Measurements from ENCODE around the gene KRT7.
"Not testable (repeated sequence)": the region's sequence is repeated elsewhere in the genome, so short reads cannot be mapped to it uniquely, and the experiment has no call there.

Gene KRT7

DNA sequence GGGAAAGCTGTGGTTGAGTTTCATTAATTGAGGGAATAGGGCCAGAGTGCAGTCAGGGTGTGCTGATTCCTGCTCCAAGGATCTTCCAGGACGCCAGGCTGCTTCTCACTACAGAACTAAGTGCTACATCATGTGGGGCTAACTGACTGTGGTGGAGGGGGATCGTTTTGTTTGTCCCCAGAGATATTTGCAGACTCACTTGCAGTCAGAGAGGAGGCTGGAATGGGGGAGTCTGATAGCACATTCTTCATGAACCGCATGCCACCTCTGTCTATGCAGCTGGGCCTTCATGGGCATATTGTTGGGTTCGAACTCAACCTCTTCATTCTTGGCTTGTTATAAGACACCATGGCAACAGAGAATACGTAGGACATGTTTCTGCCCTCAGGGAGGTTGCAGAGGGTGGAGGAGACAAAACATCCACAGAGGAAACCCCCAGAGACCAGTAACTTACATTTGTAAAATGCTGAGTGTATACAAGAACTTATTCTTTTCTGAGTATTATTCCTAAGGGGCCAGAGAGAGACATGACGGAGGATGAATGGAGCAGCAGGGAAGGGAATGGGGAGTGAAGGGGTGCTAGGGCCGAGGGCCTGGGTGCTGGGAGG, 13.0 kb downstream of the KRT7 start:
- DNase-seq: no peak

DNA sequence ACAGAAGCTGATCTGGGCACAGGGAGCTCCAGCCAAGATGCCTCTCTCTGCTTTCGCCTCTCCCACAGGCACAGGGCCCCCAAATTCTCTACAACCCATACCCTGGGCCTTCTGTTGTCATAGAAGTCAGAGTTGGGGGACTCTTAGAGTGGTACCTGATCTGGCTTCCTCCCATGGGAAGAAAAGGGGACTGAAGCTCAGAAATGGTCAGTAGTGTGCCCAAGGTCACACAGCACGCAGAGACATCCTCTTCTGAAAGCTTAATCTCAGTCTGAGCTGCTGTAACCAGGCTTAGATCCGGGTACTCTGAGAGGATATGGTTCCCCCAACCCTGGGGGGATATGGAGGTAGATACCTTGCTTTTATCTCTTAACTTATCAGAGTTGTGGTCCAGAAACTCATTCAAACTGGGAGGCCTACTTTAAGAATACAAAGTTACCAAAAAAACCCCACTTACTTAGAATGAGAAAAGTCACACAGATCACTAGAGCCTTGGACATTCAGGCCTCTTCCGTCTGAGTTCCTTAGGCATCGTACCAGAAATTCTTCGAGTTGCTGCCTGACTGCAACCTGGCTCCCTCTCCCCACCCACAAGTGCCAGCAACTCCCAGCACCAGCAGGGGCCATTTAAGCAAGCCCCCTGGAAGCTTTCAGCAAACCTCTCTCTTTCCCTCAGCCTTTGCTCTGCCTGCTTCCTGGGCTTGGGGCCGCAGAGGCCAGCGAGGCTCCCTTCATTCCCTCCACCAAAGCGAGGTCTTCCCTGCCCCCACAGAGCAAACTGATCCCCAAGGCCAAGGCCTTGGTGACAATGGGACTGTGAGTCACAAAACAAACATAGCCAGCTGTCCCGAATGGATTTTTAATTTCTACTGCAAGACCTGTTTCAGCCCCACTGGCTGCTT, 13.9 kb downstream of the KRT7 start:
- DNase-seq: no peak

DNA sequence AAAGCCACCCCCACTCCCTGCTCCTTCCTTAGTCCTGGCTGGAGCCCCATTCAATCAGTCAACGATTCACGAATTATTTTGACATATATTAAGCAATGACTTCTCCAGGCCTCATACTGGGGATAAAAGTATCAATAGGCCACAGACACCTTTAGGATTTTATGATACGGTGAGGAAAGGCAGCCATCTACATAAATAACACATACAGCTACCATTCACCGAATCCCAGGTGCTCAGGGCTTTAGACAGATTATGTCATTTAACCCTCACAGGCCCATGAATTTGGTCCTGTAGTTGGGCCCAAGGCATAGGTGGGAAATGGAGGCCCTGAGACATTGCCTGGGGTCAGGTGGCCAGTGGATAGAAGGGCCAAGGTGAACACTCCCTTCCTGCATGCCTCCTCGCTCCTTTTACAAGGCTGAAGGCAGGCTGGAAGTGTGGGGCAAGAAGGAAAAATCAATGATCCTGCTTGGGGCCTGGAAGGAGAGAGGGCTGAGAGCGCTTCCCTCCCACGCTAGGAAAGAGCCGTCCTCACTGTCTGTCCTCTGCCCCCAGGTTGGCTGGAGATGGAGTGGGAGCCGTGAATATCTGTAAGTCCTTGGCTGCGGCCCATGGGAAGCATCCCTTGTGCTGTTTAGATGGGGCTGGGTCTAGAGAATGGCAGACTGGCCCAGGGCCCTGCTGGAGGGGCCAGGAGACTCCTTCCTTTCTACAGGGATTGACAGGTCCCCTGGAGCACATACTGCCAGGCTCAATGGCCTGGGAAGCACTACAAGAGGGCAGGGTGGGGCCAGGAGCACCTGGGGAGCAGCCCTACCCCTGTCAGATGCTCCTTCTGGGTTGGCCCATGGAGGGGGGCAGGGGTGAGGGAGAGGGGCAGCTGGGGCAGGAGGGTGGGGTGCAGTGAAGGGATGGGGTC, 14.8 kb downstream of the KRT7 start:
- no peak for DNase-seq

DNA sequence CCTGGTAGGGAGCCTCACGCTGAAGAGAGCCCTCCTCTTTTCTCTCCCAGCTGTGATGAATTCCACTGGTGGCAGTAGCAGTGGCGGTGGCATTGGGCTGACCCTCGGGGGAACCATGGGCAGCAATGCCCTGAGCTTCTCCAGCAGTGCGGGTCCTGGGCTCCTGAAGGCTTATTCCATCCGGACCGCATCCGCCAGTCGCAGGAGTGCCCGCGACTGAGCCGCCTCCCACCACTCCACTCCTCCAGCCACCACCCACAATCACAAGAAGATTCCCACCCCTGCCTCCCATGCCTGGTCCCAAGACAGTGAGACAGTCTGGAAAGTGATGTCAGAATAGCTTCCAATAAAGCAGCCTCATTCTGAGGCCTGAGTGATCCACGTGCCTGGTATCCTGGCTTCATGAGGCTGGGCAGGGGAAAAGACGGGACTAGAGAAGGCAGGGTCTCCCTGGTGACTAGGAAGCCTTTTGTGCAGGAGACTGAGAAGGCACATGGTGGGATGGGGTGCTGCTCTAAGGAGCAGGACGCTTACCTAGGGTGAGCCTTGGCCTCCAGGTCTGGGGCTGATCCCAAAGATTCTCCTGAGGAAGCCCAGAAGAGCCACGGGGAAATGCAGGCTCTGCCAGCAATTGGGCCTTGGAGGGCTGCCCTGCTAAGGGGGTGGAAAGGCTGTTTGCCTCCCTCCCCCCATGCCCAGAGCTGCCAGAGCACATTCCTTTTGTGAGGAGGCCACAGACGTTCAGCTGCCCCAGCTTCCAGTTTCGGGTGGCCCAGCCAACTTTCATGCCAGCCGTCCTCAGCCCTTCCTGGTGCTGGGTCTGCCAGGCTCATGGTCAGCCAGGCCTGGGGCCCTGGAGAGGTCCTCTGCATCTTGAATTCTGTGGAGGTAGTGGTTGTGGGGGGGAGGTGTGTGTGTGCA, 15.8 kb downstream of the KRT7 start:
- DNase-seq: no peak

DNA sequence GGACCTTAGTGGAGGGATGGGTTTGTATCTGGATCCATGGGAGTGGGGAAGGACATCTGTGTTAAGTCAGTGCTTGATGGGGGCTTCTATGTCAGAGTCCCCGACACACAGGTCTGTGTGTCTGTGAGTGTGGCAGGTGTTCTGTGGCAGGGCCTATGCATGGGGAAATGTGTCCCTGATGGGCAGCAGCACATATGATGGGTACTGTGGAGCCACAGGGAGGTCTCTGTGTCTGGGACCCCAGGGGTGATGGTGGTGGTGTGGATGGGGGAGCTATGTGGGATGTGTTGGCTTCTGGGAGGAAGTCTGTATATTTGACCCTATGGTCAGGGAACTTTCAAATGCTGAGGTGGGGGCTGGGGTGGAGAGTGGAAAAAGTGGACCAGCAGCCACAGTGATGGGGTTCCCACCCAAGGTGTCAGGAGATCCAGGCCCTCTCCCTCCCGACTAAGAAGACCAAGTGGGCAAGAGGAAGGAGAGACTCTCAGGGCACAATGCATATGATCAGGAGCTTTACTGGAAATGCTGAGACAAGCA, 16.5 kb downstream of the KRT7 start:
- DNase-seq: no peak

DNA sequence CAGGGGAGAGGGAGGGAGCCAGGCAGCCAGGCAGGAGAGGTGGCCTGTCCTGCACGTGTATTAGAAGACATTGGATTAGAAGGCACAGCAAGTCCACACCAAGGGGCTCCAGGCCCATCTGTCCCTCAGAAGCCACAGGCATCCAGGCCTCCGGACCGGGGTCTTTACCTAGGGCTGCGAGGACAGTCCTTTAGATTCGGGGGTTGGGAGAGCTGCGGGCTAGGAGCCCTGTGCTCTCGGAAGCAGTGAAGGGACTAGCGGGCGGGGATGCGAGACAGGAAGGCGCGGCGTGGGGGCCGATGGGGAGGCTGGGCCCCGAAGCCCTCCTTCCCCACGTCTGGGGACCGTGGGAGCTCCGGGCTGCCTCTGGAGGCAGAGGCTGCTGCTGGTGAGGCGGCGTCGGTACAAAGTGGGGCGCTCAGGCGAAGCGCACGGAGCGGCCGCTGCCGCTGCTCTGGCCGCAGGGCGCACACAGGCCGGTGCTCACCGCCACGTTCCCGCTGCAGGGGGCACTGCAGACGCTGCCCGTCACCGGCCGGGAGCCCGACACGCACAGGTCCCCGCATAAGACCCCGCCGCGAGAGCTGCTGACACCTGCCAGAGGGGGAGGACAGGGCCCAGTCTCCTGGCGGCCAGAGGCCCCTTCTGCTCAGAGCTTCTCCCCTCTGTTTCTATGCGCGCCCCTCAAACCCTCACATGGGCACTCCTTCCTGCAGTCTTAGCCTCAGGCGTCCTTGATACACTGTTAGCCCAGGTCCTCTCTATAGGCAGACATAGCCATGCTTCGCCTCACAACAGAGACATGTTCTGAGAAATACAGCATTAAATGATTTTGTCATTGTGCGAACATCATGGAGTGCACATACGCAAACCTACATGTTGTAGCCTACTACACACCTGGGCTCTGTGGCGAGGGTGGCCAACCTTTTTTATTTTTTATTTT, 17.3 kb downstream of the KRT7 start:
- no peak for DNase-seq

DNA sequence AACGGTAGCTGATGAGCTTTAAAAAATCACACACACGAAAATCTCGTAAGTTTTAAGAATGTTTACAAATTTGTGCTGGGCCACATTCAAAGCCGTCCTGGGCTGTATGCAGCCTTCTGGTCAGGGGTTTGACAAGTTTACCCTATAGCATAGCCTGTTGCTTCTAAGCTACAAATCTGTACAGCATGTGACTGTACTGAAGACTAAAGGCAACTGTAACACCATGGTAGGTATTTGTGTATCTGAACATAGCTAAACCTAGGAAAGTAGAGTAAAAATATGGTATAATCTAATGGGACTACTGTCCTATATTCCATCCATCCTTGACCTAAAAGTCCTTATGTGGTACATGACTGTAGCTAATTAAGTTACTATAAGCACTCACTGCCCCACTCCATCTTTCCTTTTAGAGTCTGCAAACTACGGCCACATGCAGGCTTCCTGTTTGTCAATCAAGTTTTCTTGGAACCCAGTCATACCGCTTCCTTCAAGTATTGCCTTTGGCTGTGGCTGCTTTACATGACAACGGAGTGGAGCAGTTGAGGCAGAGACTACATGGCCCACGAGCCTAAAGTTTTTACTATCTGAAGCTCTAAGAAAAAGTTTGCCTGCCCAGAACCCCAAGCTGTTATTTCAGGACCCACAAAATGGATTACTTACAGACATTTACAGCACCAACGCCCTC, 18.5 kb downstream of the KRT7 start:
- DNase-seq: peak; percentile 43

DNA sequence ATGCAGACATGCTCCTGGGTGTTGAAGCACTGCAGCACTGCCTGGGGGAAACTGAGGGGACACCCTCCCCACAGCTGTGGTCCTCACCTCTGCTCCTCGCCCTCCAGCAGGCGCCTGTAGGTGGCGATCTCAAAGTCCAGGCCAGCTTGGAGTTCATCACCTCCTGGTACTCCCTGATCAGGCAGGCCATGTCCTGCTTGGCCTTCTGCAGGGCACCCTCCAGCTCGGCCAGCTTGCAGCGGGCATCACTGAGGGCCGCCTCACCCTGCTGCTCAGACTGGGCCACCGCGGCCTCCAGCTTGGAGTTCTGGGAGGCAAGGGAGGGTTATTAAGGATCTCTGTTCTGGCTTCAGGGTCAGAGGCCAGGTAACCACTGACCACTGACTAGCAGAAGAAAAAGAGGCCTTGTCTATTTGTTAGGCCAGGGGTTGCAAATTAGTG, 19.2 kb downstream of the KRT7 start:
- peak; percentile 55 for DNase-seq

DNA sequence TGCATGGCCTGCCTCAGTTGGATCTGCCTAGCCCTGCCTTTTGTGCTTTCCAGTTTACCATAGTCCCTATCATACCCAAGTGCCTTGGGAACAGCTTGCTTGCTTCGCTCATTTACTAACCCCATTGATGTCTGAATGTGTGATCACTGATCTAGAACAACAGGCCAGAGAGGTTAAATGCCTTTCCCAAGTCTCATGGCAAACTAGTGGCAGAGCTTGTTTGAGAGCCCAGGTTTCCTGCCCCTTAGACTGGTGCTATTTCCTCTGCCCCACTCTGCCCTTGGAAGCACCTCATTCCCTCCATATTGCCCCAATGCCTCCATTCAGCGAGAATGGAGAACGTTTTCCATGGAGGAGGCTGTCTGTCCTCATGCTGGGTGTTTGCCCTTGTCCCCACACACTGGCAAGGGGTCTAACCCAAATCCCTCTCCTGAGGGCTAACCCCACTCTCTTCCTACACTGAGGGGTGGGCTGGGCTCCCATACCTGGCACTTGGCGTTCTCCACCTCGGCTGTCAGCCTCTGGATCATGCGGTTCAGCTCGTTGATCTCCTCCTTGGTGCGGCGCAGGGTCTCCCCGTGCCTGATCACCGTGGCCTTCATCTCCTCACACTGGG, 19.8 kb downstream of the KRT7 start:
- DNase-seq: peak; percentile 75

DNA sequence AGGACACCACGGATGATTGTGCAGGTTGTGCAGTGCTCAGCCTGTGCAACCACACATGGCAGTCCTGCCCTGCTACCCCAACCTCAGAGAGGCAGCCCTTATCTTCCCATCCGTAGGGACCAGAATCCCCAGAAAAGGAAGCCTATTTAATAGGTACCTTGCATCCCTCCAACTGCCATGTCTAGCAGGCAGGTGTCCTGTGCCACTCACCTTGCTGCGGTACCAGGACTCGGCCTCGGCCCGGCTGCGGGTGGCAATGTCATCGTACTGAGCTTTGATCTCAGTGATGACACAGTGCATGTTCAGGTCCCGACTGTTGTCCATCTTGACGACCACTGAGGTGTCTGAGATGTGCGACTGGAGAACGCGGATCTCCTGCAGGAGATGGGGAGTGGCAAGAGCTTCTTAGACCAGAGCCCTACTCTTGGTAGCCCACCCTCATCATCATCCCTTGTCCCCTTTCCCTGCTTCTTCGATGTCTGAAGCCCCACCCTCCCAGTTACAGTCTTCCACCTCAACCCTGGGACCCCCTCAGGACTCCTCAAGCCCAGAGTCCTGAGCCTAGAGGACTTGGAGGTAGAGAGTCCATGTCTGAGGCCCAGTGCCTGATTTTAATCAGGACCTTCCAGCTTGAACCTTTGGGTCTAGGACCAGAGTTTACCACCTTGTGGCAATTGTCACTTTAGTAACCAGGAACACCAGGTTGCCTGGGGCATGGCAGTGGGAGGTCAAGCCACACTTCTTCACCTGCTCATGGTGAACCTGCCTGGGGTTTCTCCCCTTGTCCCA, 20.5 kb downstream of the KRT7 start:
- peak; percentile 86 for DNase-seq

DNA sequence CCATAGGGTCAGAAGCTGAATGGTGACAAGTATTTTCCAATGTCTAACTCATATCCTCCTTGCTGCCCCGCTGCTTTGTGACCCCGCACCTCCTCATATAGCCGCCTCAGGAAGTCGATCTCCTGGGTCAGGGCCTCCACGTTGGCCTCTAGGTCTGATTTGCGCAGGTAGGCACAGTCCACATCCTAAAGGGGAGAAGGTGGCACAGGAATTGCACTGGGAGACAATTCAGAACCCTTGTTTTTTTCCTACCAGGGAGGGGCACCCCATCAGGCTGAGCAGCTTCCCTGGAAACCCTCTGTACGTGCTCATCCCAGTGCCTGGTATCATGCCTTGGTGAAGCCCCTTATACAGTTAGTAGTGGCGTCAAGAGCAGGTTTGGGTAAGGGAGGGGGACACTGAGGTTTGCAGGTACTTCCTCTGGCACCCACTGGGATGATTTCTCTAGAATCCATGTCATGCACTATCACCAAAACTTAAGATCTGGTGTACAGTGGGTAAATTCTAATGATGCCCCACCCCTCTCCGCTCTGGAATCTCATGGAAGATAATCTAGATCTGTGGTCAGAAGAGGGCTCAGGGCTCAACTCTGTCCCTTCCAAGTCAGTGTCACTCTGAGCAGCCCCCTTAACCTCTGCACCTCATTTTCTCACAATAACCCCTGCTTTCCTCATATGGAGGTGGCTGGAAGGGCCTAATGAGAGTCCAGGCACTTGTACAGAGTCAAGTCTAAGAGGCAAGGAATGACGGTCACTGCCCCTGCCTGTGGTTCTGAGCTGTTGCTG, 21.3 kb downstream of the KRT7 start:
- DNase-seq: peak; percentile 80

DNA sequence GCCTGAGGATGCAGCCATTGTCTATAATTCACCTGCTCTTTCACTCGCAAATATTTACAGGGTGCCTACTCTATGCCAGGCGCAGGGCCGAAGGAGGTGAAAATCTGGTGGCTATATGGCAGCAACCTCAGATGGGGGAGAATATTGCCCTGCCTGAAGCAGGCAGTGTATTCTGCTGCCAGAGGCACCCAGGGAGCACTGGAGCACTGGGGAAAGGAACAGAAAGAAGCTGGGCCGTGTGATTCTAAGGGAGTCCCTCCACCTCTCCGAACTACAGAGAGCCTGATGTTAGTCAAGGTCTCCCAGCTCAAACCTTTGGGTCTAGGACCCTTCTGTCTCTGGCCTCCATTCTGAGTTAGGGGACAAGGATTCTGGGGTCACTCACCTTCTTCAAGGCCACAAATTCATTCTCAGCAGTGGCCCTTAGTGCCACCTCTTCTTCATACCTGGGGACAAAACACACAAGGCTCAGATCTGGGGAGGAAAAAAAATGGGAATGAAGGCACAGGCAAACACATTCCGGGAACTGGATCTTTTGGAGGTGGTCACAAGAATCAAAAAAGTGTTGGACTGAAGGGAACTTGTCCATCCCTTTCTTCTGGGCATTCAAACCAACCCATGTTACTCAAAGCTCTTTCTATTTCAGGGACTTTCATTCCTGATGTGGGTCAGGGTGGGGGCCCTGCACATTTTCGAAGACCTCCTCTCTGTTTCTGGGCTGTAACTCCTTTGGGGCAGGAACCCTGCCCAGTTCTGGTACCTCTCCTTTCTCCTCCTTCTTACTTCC, 22.1 kb downstream of the KRT7 start:
- DNase-seq: peak; percentile 70

DNA sequence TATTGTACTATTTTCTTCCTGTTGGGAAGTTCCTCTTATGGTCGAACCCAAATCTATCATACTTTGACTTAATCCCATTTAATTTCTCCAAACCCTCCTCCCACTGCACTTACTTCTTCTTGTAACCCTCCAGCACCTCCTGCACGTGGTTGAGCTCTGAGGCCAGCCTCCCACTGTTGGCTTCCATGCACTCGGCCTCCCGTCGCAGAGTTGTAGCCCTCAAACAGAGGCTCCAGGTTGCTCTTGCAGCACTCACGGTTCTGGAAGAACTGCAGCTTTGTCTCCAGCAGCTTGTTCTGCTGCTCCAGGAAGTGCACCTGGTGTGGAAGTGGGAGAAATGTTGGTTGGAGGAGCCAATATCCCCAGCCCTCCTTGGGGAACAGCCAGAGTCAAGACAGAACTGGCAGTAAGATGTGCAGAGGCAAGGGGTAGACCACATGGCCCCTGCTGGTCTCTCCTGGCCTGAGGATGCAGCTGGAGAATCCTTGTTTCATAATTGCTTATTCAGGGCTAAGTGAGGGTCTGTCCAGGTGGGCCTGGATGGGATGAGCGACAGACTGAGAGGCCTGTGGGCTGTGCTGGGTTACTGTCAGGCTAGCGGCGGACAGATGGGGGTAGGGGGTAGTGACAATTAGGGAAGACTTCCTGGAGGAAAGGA, 23.0 kb downstream of the KRT7 start:
- DNase-seq: no peak

DNA sequence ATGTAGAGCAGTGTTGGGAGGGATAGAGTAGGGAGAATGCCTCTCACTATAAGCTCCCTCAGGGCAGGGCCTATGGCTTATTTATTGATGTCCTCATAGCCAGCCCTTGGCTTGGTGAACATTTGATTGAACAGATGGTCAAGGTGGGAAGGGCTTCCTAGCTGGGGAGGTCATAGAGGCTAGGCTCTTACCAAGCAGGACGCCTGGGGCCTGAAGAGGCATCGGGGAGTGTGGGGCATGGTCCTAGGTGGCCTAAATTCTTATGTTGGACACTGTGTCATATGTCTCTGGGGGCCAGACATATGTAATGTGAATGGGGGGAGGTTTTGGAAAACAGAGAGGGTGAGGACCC, 23.5 kb downstream of the KRT7 start:
- no peak for DNase-seq

DNA sequence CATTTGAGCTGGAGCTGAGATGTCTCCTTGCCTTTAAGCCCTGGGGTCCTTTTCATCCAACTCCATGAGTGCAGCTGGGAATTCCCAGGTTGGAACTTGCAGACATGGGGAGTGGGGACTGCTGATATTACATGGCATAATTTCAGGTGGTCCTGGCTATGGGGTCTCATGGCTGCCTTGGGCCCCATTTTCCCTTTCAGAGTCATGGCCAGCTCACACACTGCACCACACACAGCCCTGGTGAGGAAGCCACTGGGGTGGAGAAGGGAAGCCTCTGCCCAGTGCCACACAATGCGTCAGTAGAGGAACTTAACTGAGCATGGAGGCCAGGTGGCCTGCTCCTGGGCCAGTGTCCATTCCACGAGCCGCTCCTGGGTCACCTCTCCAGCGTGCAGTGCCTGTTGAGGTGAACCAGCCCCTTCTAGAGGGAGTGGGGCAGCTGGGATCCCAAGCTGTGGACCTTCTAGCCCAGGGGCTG, 24.1 kb downstream of the KRT7 start:
- DNase-seq: no peak

DNA sequence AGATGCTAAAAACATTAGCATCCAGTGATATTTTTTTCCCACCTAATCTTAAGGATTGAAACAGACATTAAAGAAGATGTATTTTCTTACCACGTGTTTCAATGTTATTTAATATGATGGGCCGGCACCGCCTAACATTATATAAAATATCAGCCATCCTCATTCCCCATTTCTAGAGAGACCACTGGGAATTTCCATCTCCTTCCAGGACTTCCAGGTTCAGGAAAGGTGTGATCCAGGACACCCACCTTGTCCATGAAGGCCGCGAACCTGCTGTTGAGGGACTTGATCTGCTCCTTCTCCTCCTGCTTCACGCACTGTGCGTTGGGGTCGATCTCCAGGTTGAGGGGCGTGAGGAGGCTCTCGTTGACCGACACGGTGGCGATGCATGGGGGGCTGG, 24.9 kb downstream of the KRT7 start:
- not testable (repeated sequence) for DNase-seq
